H7 (cell line): ENCODE measurements around the gene PBXIP1. TPM values are rescaled to one million over a fixed set of nuclear protein-coding genes. Genes with fewer than 3 reads are reported as not detected.
"Not testable (repeated sequence)": the region's sequence is repeated elsewhere in the genome, so short reads cannot be mapped to it uniquely, and the experiment has no call there.

ENCODE experiments used
- DNase-seq: peaks from one replicate; pipeline ENCODE4 v3.0.0; 2012
- H3K27me3 ChIP-seq: 2 replicates; pipeline ENCODE4 v1.6.0; 2011; ENCODE audit warnings: mild to moderate bottlenecking, low read length; ENCODE audit not compliant: control insufficient read depth, insufficient read depth
- H3K36me3 ChIP-seq: replicated peaks from 2 replicates; pipeline ENCODE4 v1.5.1; 2011; ENCODE audit warnings: low read length; ENCODE audit not compliant: control insufficient read depth, insufficient read depth
- H3K4me3 ChIP-seq: 2 replicates; pipeline ENCODE4 v1.5.1; 2011; ENCODE audit warnings: low read depth, mild to moderate bottlenecking, control low read depth, low read length, moderate library complexity; ENCODE audit not compliant: insufficient read depth
- total RNA-seq: library from RNA; depleted of rRNA; stranded (reverse); fragments of >200 nt; shearing (Covaris generic); gene quantifications from 2 replicates; pipeline ENCODE4 v1.2.3, GENCODE V29; 2014

The PBXIP1 gene
- total RNA-seq, 1 experiment from 2014 or later: 43.6 TPM

- peaks cover 5% of the 10 kb centered on the region for H3K36me3 ChIP-seq
- no peak overlapping the region for H3K4me3 ChIP-seq
- H3K27me3 ChIP-seq: no peaks in the 10 kb centered on the region
- DNase-seq: no peak
Measured at GRCh38 chr1:154926201-154926600, 29.7 kb downstream of the PBXIP1 start.

DNA sequence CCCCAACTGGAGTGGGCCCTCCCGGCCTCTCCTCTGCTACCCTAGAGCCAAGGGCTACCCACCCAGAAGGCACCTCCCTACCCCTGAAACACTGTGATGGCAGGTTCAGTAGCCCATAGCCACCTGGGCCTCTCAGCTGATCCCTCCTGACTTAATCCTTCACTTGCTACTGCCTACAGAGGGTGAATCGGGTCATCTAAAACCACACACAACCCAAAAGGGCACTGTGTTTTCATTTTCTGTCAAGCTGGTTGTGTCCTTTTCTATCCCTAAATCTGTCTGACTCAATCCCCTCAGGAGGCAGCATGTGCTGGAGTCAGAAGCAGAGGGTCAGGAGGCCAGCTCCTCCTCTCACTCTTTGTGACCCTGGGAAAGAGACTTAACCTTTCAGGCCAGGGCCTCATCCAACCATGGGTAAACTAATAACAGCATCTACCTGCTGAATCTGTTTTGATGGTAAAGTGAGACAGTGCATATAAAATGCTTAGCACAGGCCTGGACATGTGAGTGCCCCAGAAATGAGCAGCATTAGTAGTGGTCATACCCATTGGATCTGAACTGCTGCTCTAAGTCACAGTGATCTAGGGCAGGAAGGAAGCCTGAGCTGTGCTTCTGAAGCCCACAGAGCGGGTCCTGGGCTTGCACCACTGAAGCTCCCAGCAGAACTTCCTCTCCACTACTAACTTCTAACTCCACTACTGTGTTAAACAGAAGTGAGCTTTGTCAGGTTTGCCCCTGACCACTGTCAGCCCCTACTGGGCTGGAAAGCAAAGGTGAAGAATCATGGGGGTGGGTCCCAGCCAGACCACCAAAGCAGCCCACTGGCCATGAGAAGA lies 30.3 kb downstream of the PBXIP1 start:
- DNase-seq: no peak
- no peaks in the 10 kb centered on the region for H3K27me3 ChIP-seq
- H3K4me3 ChIP-seq: no peak overlapping the region
- H3K36me3 ChIP-seq: peaks cover 5% of the 10 kb centered on the region

- H3K4me3 ChIP-seq: no peak overlapping the region
Measured at GRCh38 chr1:154923695-154924094, 32.2 kb downstream of the PBXIP1 start.

GRCh38 chr1:154913273-154913672 lies 42.6 kb downstream of the PBXIP1 start:
- DNase-seq: no peak
- no peaks in the 10 kb centered on the region for H3K36me3 ChIP-seq
- H3K27me3 ChIP-seq: no peaks in the 10 kb centered on the region
- H3K4me3 ChIP-seq: no peak overlapping the region

More at GRCh38 chr1:154923695-154924094, 32.2 kb downstream of the PBXIP1 start:
- Histone ChIP-seq H3K36me3 (peaks cover 5% of the 10 kb centered on the region), H3K27me3 (no peaks in the 10 kb centered on the region)
- no peak for DNase-seq

GRCh38 chr1:154912755-154913154 lies 43.1 kb downstream of the PBXIP1 start:
- Histone ChIP-seq H3K27me3 (no peaks in the 10 kb centered on the region), H3K36me3 (no peaks in the 10 kb centered on the region)

GRCh38 chr1:154911691-154912550 lies 44.0 kb downstream of the PBXIP1 start:
- no peak for DNase-seq
- no peak overlapping the region for H3K4me3 ChIP-seq
- H3K27me3 ChIP-seq: no peaks in the 10 kb centered on the region
- H3K36me3 ChIP-seq: no peaks in the 10 kb centered on the region

More at GRCh38 chr1:154912755-154913154, 43.1 kb downstream of the PBXIP1 start:
- H3K4me3 ChIP-seq: no peak overlapping the region
- no peak for DNase-seq

- no peaks in the 10 kb centered on the region for H3K27me3 ChIP-seq
- no peak for DNase-seq
- no peak overlapping the region for H3K4me3 ChIP-seq
- H3K36me3 ChIP-seq: no peaks in the 10 kb centered on the region
Measured at GRCh38 chr1:154910851-154911250, 45.0 kb downstream of the PBXIP1 start.

GRCh38 chr1:154908937-154909336 lies 47.0 kb downstream of the PBXIP1 start:
- H3K36me3 ChIP-seq: no peaks in the 10 kb centered on the region
- no peaks in the 10 kb centered on the region for H3K27me3 ChIP-seq
- no peak for DNase-seq
- no peak overlapping the region for H3K4me3 ChIP-seq

DNA sequence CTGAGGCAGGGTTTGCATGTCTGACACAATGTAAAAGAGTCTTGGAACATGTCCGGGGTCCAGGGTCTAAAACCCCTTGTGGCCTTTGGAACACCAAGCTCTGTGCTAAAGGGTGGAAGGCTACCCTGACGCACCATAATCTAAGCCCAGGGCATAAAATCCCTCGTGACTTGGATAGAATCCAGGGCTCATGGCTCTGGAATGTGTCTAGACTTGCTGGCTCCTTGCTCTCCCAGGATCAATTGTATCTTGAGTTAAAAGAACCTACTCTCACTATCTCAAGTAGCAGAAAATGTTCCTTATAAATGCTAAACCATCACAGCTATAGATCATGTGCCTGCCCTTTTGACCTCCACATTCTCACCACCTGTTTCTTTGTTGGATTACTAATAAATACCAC lies 47.8 kb downstream of the PBXIP1 start:
- not testable (repeated sequence) for H3K27me3 ChIP-seq, DNase-seq, H3K4me3 ChIP-seq, H3K36me3 ChIP-seq

DNA sequence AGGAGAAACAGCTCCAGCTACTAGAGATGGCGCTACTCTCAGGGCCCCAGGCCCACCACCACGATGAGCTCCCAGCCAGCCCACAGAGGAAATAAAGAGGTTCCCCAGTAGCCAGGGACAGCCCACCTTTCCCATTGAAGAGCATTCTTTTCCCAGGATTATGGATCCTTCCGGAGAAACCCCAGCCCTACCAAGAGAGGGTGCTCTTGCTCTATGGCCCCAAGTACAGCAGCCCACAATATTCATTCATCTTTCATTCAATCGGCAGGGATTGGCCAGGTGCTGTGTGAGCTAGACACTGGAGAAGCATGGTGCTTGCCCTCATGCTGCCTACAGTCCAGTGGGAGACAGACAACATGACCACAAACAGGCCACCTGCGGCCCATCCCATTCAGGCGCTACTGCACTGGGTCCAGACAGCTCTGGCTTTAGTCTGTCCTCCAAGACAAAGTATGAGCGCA lies 49.2 kb downstream of the PBXIP1 start:
- H3K27me3 ChIP-seq: no peaks in the 10 kb centered on the region
- H3K4me3 ChIP-seq: no peak overlapping the region
- no peaks in the 10 kb centered on the region for H3K36me3 ChIP-seq
- peak; percentile 47 for DNase-seq

DNA sequence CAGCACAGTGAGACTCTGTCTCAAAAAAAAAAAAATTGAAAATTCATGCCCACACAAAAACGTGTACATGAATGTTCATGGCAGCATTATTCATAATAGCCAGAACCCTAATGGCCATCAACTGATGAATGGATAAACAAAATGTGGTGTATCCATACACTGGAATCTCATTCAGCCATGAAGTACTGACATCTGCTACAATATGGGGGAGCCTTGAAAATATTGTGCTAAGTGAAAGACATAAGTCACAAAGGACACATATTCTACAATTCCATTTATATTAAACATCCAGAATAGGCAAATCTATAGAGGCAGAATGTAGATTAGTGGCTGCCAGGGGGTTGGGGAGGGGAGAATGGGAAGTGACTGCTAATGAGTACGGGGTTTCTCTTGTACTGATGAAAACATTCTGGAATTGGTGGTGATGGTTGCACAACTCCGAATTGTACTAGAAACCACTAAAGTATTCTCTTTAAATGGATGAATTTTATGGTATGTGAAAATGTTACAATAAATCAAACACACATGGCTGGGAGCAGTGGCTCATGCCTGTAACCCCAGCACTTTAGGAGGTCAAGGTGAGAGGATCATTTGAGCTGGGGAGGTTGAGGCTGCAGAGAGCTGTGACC lies 52.8 kb downstream of the PBXIP1 start:
- DNase-seq: no peak

DNA sequence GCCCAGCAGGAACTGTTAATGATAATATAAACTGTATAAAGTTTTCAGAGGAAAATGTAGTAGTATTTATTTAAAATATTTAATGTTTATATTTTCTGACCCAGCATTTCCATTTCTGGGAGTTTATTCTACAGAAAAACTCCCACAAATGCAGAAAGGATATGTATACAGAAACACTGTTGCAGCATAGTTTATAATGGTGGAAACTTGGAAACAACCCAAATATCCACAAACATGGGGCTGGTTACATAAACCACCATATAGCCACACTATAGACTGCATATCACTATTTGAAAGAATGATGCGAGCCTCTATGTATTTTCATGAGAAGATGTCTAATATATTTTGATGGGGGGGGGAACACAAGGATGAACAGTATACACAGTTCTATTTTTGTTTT lies 54.3 kb downstream of the PBXIP1 start:
- H3K27me3 ChIP-seq: no peaks in the 10 kb centered on the region
- no peaks in the 10 kb centered on the region for H3K36me3 ChIP-seq
- no peak overlapping the region for H3K4me3 ChIP-seq
- no peak for DNase-seq

More for the DNA sequence above, 52.8 kb downstream of the PBXIP1 start:
- Histone ChIP-seq H3K36me3 (no peaks in the 10 kb centered on the region), H3K4me3 (no peak overlapping the region), H3K27me3 (no peaks in the 10 kb centered on the region)

DNA sequence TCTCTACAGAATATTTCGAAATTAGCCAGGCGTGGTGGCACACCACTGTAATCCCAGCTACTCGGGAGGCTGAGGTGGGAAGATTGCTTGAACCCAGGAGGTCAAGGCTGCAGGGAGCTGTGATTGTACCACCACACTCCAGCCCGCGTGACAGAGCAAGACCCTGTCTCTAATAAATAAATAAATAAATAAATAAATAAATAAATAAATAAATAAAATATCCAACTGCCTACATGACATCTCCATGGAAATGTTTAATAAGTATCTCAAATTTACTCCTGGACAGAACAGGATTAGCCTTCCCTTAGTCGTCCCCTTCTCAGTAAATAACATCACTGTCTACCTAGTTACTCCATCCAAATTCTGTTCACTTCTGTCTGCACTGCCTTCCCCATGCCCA lies 56.9 kb downstream of the PBXIP1 start:
- no peaks in the 10 kb centered on the region for H3K27me3 ChIP-seq
- H3K36me3 ChIP-seq: no peaks in the 10 kb centered on the region
- DNase-seq: no peak
- H3K4me3 ChIP-seq: no peak overlapping the region

- no peak for DNase-seq
- no peak overlapping the region for H3K4me3 ChIP-seq
- no peaks in the 10 kb centered on the region for H3K36me3 ChIP-seq
- no peaks in the 10 kb centered on the region; the same call in 1 of the 2 replicates for H3K27me3 ChIP-seq
Measured at GRCh38 chr1:154896771-154897286, 59.1 kb downstream of the PBXIP1 start.
